Measurements from ENCODE around the gene RTEL1. TPM values are rescaled to one million over a fixed set of nuclear protein-coding genes. Genes with fewer than 3 reads are reported as not detected.

RTEL1 gene
- total RNA-seq, 1 experiment from 2014 or later = 26.1 TPM

DNA sequence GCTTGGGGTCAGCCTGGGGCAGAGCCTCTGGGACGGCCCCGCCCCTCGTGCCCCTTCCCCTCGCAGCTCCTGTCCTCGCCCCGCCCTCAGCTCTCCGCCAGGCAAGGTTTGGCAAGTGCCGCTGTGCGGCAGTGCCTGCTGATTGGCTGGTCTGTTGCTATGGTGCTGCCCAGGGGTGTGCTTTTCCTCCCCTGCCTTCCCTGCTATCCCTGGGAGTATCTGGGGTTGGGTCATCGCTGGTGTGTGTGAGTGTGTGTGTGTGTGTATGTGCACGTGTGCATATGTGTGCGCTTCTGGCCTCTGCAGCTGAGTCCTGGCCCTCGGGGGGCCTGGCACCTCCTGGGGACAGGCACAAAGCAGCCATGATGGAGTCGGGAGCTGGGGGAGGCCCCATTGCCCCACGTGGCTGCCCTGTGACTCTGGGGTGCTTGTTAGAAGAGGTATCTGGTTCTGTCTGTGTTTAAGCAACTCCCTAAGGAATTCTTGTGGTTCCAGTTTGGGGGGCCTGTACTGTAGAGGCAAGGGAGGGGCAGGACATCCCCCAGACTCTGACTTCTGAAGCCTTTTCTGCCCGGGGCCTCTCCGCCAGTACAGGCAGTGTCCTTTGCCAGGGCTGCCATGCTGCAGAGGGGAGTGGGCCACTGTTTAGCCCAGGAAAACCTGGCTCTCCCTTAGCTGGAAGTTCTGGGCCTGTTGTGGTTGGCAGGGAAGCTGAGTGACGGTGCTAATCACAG, 6.9 kb downstream of the RTEL1 start:
- BruUV-seq (replicated peaks) = no TSS peak
- H3K9me3 ChIP-seq (ENCODE audit: control insufficient read depth, insufficient read depth, low read depth, low read length) = no peaks in the 10 kb centered on the region
- ATAC-seq (peak; percentile 50; the same call in 1 of the 2 replicates), DNase-seq (ENCODE audit: low read depth, low spot score) (no peak)
- TF ChIP-seq TCF7L2 (IDR thresholded peaks at IDR 0.05; ENCODE audit: low read depth, low read length) (no peak), SIN3A (IDR thresholded peaks at IDR 0.05; ENCODE audit: borderline replicate concordance, insufficient read depth, low read depth, low read length) (no peak), POLR2AphosphoS5 (IDR thresholded peaks at IDR 0.05; ENCODE audit: low read depth, low read length) (no peak)
- TF ChIP-seq, protein P1, sequence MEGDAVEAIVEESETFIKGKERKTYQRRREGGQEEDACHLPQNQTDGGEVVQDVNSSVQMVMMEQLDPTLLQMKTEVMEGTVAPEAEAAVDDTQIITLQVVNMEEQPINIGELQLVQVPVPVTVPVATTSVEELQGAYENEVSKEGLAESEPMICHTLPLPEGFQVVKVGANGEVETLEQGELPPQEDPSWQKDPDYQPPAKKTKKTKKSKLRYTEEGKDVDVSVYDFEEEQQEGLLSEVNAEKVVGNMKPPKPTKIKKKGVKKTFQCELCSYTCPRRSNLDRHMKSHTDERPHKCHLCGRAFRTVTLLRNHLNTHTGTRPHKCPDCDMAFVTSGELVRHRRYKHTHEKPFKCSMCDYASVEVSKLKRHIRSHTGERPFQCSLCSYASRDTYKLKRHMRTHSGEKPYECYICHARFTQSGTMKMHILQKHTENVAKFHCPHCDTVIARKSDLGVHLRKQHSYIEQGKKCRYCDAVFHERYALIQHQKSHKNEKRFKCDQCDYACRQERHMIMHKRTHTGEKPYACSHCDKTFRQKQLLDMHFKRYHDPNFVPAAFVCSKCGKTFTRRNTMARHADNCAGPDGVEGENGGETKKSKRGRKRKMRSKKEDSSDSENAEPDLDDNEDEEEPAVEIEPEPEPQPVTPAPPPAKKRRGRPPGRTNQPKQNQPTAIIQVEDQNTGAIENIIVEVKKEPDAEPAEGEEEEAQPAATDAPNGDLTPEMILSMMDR (IDR thresholded peaks at IDR 0.05) = no peak
- TF ChIP-seq, protein P2, sequence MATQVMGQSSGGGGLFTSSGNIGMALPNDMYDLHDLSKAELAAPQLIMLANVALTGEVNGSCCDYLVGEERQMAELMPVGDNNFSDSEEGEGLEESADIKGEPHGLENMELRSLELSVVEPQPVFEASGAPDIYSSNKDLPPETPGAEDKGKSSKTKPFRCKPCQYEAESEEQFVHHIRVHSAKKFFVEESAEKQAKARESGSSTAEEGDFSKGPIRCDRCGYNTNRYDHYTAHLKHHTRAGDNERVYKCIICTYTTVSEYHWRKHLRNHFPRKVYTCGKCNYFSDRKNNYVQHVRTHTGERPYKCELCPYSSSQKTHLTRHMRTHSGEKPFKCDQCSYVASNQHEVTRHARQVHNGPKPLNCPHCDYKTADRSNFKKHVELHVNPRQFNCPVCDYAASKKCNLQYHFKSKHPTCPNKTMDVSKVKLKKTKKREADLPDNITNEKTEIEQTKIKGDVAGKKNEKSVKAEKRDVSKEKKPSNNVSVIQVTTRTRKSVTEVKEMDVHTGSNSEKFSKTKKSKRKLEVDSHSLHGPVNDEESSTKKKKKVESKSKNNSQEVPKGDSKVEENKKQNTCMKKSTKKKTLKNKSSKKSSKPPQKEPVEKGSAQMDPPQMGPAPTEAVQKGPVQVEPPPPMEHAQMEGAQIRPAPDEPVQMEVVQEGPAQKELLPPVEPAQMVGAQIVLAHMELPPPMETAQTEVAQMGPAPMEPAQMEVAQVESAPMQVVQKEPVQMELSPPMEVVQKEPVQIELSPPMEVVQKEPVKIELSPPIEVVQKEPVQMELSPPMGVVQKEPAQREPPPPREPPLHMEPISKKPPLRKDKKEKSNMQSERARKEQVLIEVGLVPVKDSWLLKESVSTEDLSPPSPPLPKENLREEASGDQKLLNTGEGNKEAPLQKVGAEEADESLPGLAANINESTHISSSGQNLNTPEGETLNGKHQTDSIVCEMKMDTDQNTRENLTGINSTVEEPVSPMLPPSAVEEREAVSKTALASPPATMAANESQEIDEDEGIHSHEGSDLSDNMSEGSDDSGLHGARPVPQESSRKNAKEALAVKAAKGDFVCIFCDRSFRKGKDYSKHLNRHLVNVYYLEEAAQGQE (IDR thresholded peaks at IDR 0.05; ENCODE audit: insufficient read depth in 1 of 2, low read depth in 2 of 2, low read length in 1 of 2) = no peak
- no peaks in the 10 kb centered on the region for H3K36me3 ChIP-seq (ENCODE audit: control insufficient read depth, insufficient read depth, low read length)
- H3K27me3 ChIP-seq (ENCODE audit: control insufficient read depth, insufficient read depth, low read length) = no peaks in the 10 kb centered on the region
- POLR2A ChIA-PET = no interaction called here
- H3K27ac ChIP-seq (ENCODE audit: low read length) = no peak overlapping the region
- CTCF ChIA-PET = interaction anchor here (0.6 kb wide), 1 partner anchor 21 kb away, joined by 3 read pairs; no protein-coding TSS in a partner anchor
- in situ Hi-C loops (cut with HindIII; ENCODE audit: low pct_unique_long_range_greater_than_20kb, low sequenced_read_pairs) = no loop called here
- no peak overlapping the region for H3K4me3 ChIP-seq (ENCODE audit: low read depth in 2 of 2, low read length in 2 of 2)
- no peaks in the 10 kb centered on the region for H3K4me1 ChIP-seq (ENCODE audit: control insufficient read depth, insufficient read depth, low read length)
- intact Hi-C loops (cut with micrococcal nuclease; ENCODE audit: unreplicated experiment) = no loop called here

DNA sequence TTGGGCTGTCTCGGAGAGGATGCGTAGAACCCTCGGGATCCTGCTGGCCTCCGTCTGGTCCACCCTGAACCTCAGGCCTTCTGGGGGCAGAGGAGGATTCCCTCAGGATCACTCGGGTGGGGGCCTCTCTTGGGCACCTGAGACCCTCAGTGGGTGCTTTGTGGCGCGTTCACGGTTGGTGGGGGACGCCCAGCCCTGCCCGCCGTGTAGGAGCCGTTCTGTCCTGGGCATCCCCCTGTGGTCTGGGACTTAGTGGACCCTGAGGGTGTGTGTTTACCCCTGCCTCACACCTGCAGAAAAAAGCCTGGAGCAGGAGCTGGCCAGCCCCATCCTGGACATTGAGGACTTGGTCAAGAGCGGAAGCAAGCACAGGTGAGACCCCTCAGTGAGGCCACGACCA, 7.6 kb downstream of the RTEL1 start:
- CTCF ChIA-PET = interaction anchor here (0.6 kb wide), 1 partner anchor 17 kb away, joined by 3 read pairs; no protein-coding TSS in a partner anchor
- ATAC-seq (no peak), DNase-seq (ENCODE audit: low read depth, low spot score) (no peak)
- BruUV-seq (replicated peaks) = no TSS peak
- intact Hi-C loops (cut with micrococcal nuclease; ENCODE audit: unreplicated experiment) (no loop called here), in situ Hi-C loops (cut with HindIII; ENCODE audit: low pct_unique_long_range_greater_than_20kb, low sequenced_read_pairs) (no loop called here)
- no peaks in the 10 kb centered on the region for H3K4me1 ChIP-seq (ENCODE audit: control insufficient read depth, insufficient read depth, low read length)
- no peaks in the 10 kb centered on the region for H3K27me3 ChIP-seq (ENCODE audit: control insufficient read depth, insufficient read depth, low read length)
- POLR2A ChIA-PET = no interaction called here
- TF ChIP-seq POLR2AphosphoS5 (IDR thresholded peaks at IDR 0.05; ENCODE audit: low read depth, low read length) (no peak), TCF7L2 (IDR thresholded peaks at IDR 0.05; ENCODE audit: low read depth, low read length) (no peak), SIN3A (IDR thresholded peaks at IDR 0.05; ENCODE audit: borderline replicate concordance, insufficient read depth, low read depth, low read length) (no peak)
- TF ChIP-seq, protein P1 (IDR thresholded peaks at IDR 0.05) = no peak
- TF ChIP-seq, protein P2 (IDR thresholded peaks at IDR 0.05; ENCODE audit: insufficient read depth in 1 of 2, low read depth in 2 of 2, low read length in 1 of 2) = no peak
- H3K27ac ChIP-seq (ENCODE audit: low read length) = no peak overlapping the region
- no peaks in the 10 kb centered on the region for H3K36me3 ChIP-seq (ENCODE audit: control insufficient read depth, insufficient read depth, low read length)
- H3K4me3 ChIP-seq (ENCODE audit: low read depth in 2 of 2, low read length in 2 of 2) = no peak overlapping the region
- H3K9me3 ChIP-seq (ENCODE audit: control insufficient read depth, insufficient read depth, low read depth, low read length) = no peaks in the 10 kb centered on the region

All from Panc1 (cell line).